HG03108 (cell line): Measurements from ENCODE around the gene ZFP28.

Experiments
- ATAC-seq: cut with Tn5 transposase; IDR thresholded peaks from one replicate; pipeline ENCODE4 v1.9.1; 2021; ENCODE audit warnings: moderate library complexity; ENCODE audit not compliant: unreplicated experiment

The ZFP28 gene

GRCh38 chr19:56595548-56595899, 56.8 kb downstream of the ZFP28 start:
- ATAC-seq: no peak

DNA sequence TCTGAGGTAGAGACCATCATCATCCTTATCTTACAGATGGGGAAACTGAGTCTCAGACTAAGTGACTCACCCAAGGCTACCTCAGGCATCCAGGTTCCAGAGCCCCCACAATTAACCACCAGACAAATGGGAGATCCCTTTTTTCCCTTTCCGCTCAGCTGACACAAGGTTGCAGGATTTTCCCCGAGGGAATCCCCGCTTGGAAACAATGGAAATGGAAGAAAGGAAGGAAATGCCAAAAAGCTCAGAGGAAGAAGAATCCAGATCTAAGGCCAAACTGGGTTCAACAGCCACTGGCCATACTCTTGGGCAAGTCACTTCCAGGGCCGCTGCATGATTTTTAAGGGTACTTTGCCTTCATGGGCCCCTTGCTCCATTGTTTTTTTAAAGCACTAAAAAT, 57.9 kb downstream of the ZFP28 start:
- ATAC-seq: no peak

GRCh38 chr19:56597696-56598095, 58.9 kb downstream of the ZFP28 start:
- no peak for ATAC-seq

GRCh38 chr19:56601375-56601774, 62.6 kb downstream of the ZFP28 start:
- ATAC-seq: no peak

GRCh38 chr19:56603829-56604228, 65.1 kb downstream of the ZFP28 start:
- ATAC-seq: no peak
